Stomach smooth muscle (tissue), 2 donors: ENCODE results near the gene CAT.

Experiments used
- H3K27ac ChIP-seq: one replicate; pipeline ENCODE4 v1.7.0; 2013; ENCODE audit warnings: mild to moderate bottlenecking, low read length, inconsistent platforms
- H3K27me3 ChIP-seq, 2 donors: one replicate each; pipeline ENCODE4 v1.7.0; 2013; ENCODE audit warnings: low read length in 2 of 2; ENCODE audit not compliant: insufficient read depth in 2 of 2, control insufficient read depth in 1 of 2
- H3K36me3 ChIP-seq, 2 donors: one replicate each; pipeline ENCODE4 v1.7.0; 2013; ENCODE audit warnings: low read length in 2 of 2; ENCODE audit not compliant: control insufficient read depth in 2 of 2, insufficient read depth in 2 of 2
- H3K4me1 ChIP-seq: one replicate; pipeline ENCODE4 v1.7.0; 2013; ENCODE audit warnings: low read length; ENCODE audit not compliant: control insufficient read depth, insufficient read depth
- H3K4me3 ChIP-seq, 2 donors: one replicate each; pipeline ENCODE4 v1.7.0; 2013; ENCODE audit warnings: low read length in 2 of 2
- H3K9ac ChIP-seq, 2 donors: one replicate each; pipeline ENCODE4 v1.7.0; 2013; ENCODE audit warnings: low read length in 2 of 2, mild to moderate bottlenecking in 1 of 2
- H3K9me3 ChIP-seq, 2 donors: one replicate each; pipeline ENCODE4 v1.7.0; 2013; ENCODE audit warnings: low read length in 2 of 2; ENCODE audit not compliant: control insufficient read depth in 2 of 2
- donor health status: healthy.
- donor health status: Pancreatic carcinoma.

Gene CAT

GRCh38 chr11:34480314-34480713 lies 41.6 kb downstream of the CAT start:
- H3K4me1 ChIP-seq = no peaks in the 10 kb centered on the region
- no peak overlapping the region for H3K27ac ChIP-seq
- no peaks in the 10 kb centered on the region for H3K27me3 ChIP-seq
- H3K9ac ChIP-seq = no peak overlapping the region
- no peaks in the 10 kb centered on the region for H3K36me3 ChIP-seq
- H3K9me3 ChIP-seq = no peaks in the 10 kb centered on the region
- no peak overlapping the region for H3K4me3 ChIP-seq

GRCh38 chr11:34481307-34481706 lies 42.6 kb downstream of the CAT start:
- Histone ChIP-seq H3K27me3 (no peaks in the 10 kb centered on the region), H3K27ac (no peak overlapping the region), H3K9me3 (no peaks in the 10 kb centered on the region), H3K4me3 (no peak overlapping the region), H3K4me1 (no peaks in the 10 kb centered on the region), H3K36me3 (no peaks in the 10 kb centered on the region), H3K9ac (no peak overlapping the region)

- Histone ChIP-seq H3K4me3 (no peak overlapping the region), H3K9ac (no peak overlapping the region), H3K9me3 (no peaks in the 10 kb centered on the region), H3K27ac (no peak overlapping the region), H3K4me1 (no peaks in the 10 kb centered on the region), H3K27me3 (no peaks in the 10 kb centered on the region), H3K36me3 (no peaks in the 10 kb centered on the region)
These were observed 44.6 kb downstream of the CAT start for GRCh38 chr11:34483106-34483874.

- no peaks in the 10 kb centered on the region for H3K9me3 ChIP-seq
- H3K27me3 ChIP-seq = no peaks in the 10 kb centered on the region
- H3K36me3 ChIP-seq = no peaks in the 10 kb centered on the region
- H3K4me1 ChIP-seq = no peaks in the 10 kb centered on the region
- no peak overlapping the region for H3K27ac ChIP-seq
- H3K9ac ChIP-seq = no peak overlapping the region
- H3K4me3 ChIP-seq = no peak overlapping the region
These were observed 48.7 kb downstream of the CAT start for GRCh38 chr11:34487430-34487829.

- no peak overlapping the region for H3K4me3 ChIP-seq
- no peaks in the 10 kb centered on the region for H3K27me3 ChIP-seq
- H3K9me3 ChIP-seq = no peaks in the 10 kb centered on the region
- H3K4me1 ChIP-seq = no peaks in the 10 kb centered on the region
- H3K9ac ChIP-seq = no peak overlapping the region
- H3K36me3 ChIP-seq = no peaks in the 10 kb centered on the region
- no peak overlapping the region for H3K27ac ChIP-seq
These were observed 50.3 kb downstream of the CAT start for GRCh38 chr11:34488855-34489557.

- Histone ChIP-seq H3K9me3 (no peaks in the 10 kb centered on the region), H3K36me3 (no peaks in the 10 kb centered on the region), H3K9ac (no peak overlapping the region)
These were observed 51.6 kb downstream of the CAT start for GRCh38 chr11:34490304-34490703.

GRCh38 chr11:34492806-34493414 lies 54.2 kb downstream of the CAT start:
- no peaks in the 10 kb centered on the region for H3K9me3 ChIP-seq
- H3K36me3 ChIP-seq = no peaks in the 10 kb centered on the region
- no peak overlapping the region for H3K27ac ChIP-seq
- no peak overlapping the region for H3K4me3 ChIP-seq
- no peaks in the 10 kb centered on the region for H3K4me1 ChIP-seq
- no peak overlapping the region for H3K9ac ChIP-seq
- H3K27me3 ChIP-seq = peaks cover 0 to 4% of the 10 kb centered on the region in 2 donors

More at GRCh38 chr11:34490304-34490703, 51.6 kb downstream of the CAT start:
- Histone ChIP-seq H3K27me3 (peaks cover 0 to 4% of the 10 kb centered on the region in 2 donors), H3K4me1 (no peaks in the 10 kb centered on the region), H3K27ac (no peak overlapping the region), H3K4me3 (no peak overlapping the region)

- no peak overlapping the region for H3K4me3 ChIP-seq
- no peaks in the 10 kb centered on the region for H3K9me3 ChIP-seq
- no peak overlapping the region for H3K9ac ChIP-seq
- H3K36me3 ChIP-seq = no peaks in the 10 kb centered on the region
- H3K4me1 ChIP-seq = no peaks in the 10 kb centered on the region
- H3K27ac ChIP-seq = no peak overlapping the region
- peaks cover 0 to 4% of the 10 kb centered on the region in 2 donors for H3K27me3 ChIP-seq
These were observed 54.7 kb downstream of the CAT start for GRCh38 chr11:34493468-34493867.

- H3K27ac ChIP-seq = no peak overlapping the region
These were observed 55.3 kb downstream of the CAT start for GRCh38 chr11:34493926-34494595.

GRCh38 chr11:34495239-34495723 lies 56.5 kb downstream of the CAT start:
- Histone ChIP-seq H3K27me3 (peaks cover 4% of the 10 kb centered on the region in 2 donors), H3K36me3 (no peaks in the 10 kb centered on the region), H3K4me3 (no peak overlapping the region), H3K9ac (no peak overlapping the region), H3K27ac (no peak overlapping the region), H3K9me3 (no peaks in the 10 kb centered on the region), H3K4me1 (no peaks in the 10 kb centered on the region)

More at GRCh38 chr11:34493926-34494595, 55.3 kb downstream of the CAT start:
- Histone ChIP-seq H3K4me3 (no peak overlapping the region), H3K27me3 (peaks cover 0 to 4% of the 10 kb centered on the region in 2 donors), H3K4me1 (no peaks in the 10 kb centered on the region), H3K9me3 (no peaks in the 10 kb centered on the region), H3K36me3 (no peaks in the 10 kb centered on the region), H3K9ac (no peak overlapping the region)
